ENCODE data around the gene SFXN1. TPM values are rescaled to one million over a fixed set of nuclear protein-coding genes. Genes with fewer than 3 reads are reported as not detected.

SFXN1 gene
- total RNA-seq, 1 donor, result 40.9 TPM

GRCh38 chr5:175521313-175521833, 43.0 kb downstream of the SFXN1 start:
- DNase-seq (ENCODE audit: insufficient read length, low spot score, missing footprints), result no peak
- H3K9me3 ChIP-seq (ENCODE audit: low read depth, low read length), result no peaks in the 10 kb centered on the region
- no peak overlapping the region for H3K4me3 ChIP-seq (ENCODE audit: insufficient read depth, low read length)
- H4K20me1 ChIP-seq (ENCODE audit: insufficient read depth, low read length), result peaks cover 2% of the 10 kb centered on the region
- H3K4me1 ChIP-seq (ENCODE audit: insufficient read depth, low read length), result peaks cover 15% of the 10 kb centered on the region
- no peaks in the 10 kb centered on the region for H3K27me3 ChIP-seq (ENCODE audit: insufficient read depth, low read length)
- H2AFZ ChIP-seq (ENCODE audit: low read length), result no peak overlapping the region
- no peaks in the 10 kb centered on the region for H3K79me2 ChIP-seq (ENCODE audit: insufficient read depth, low read length)
- H3K4me2 ChIP-seq (ENCODE audit: insufficient read depth, low read length), result no peak overlapping the region
- H3K36me3 ChIP-seq (ENCODE audit: insufficient read depth, low read length), result peaks cover 78% of the 10 kb centered on the region
- no peak for TF ChIP-seq CTCF (IDR thresholded peaks at IDR 0.05; ENCODE audit: extremely low read depth, low read depth, low read length)
- no peak overlapping the region for H3K27ac ChIP-seq (ENCODE audit: low read depth, low read length)

GRCh38 chr5:175523292-175523691, 44.9 kb downstream of the SFXN1 start:
- no peak for DNase-seq (ENCODE audit: insufficient read length, low spot score, missing footprints)
- H3K36me3 ChIP-seq (ENCODE audit: insufficient read depth, low read length), result peaks cover 79% of the 10 kb centered on the region
- no peak overlapping the region for H2AFZ ChIP-seq (ENCODE audit: low read length)
- H3K79me2 ChIP-seq (ENCODE audit: insufficient read depth, low read length), result no peaks in the 10 kb centered on the region
- peaks cover 3% of the 10 kb centered on the region for H3K4me1 ChIP-seq (ENCODE audit: insufficient read depth, low read length)
- H3K27me3 ChIP-seq (ENCODE audit: insufficient read depth, low read length), result no peaks in the 10 kb centered on the region
- no peaks in the 10 kb centered on the region for H4K20me1 ChIP-seq (ENCODE audit: insufficient read depth, low read length)
- H3K4me3 ChIP-seq (ENCODE audit: insufficient read depth, low read length), result no peak overlapping the region
- no peak for TF ChIP-seq CTCF (IDR thresholded peaks at IDR 0.05; ENCODE audit: extremely low read depth, low read depth, low read length)
- no peak overlapping the region for H3K27ac ChIP-seq (ENCODE audit: low read depth, low read length)
- H3K4me2 ChIP-seq (ENCODE audit: insufficient read depth, low read length), result no peak overlapping the region
- no peaks in the 10 kb centered on the region for H3K9me3 ChIP-seq (ENCODE audit: low read depth, low read length)

- Histone ChIP-seq H3K27me3 (ENCODE audit: insufficient read depth, low read length) (no peaks in the 10 kb centered on the region), H3K27ac (ENCODE audit: low read depth, low read length) (no peak overlapping the region), H3K4me2 (ENCODE audit: insufficient read depth, low read length) (no peak overlapping the region), H4K20me1 (ENCODE audit: insufficient read depth, low read length) (no peaks in the 10 kb centered on the region), H3K9me3 (ENCODE audit: low read depth, low read length) (no peaks in the 10 kb centered on the region), H3K36me3 (ENCODE audit: insufficient read depth, low read length) (peaks cover 76% of the 10 kb centered on the region), H3K79me2 (ENCODE audit: insufficient read depth, low read length) (no peaks in the 10 kb centered on the region), H3K4me3 (ENCODE audit: insufficient read depth, low read length) (no peak overlapping the region), H2AFZ (ENCODE audit: low read length) (no peak overlapping the region), H3K4me1 (ENCODE audit: insufficient read depth, low read length) (no peaks in the 10 kb centered on the region)
- DNase-seq (ENCODE audit: insufficient read length, low spot score, missing footprints), result no peak
- no peak for TF ChIP-seq CTCF (IDR thresholded peaks at IDR 0.05; ENCODE audit: extremely low read depth, low read depth, low read length)
These were observed 45.9 kb downstream of the SFXN1 start for GRCh38 chr5:175524211-175524610.

GRCh38 chr5:175526691-175527090, 48.3 kb downstream of the SFXN1 start:
- no peak overlapping the region for H3K4me2 ChIP-seq (ENCODE audit: insufficient read depth, low read length)
- no peaks in the 10 kb centered on the region for H4K20me1 ChIP-seq (ENCODE audit: insufficient read depth, low read length)
- no peaks in the 10 kb centered on the region for H3K9me3 ChIP-seq (ENCODE audit: low read depth, low read length)
- DNase-seq (ENCODE audit: insufficient read length, low spot score, missing footprints), result no peak
- no peak for TF ChIP-seq CTCF (IDR thresholded peaks at IDR 0.05; ENCODE audit: extremely low read depth, low read depth, low read length)
- peaks cover 55% of the 10 kb centered on the region for H3K36me3 ChIP-seq (ENCODE audit: insufficient read depth, low read length)
- no peak overlapping the region for H2AFZ ChIP-seq (ENCODE audit: low read length)
- H3K27ac ChIP-seq (ENCODE audit: low read depth, low read length), result no peak overlapping the region
- no peaks in the 10 kb centered on the region for H3K79me2 ChIP-seq (ENCODE audit: insufficient read depth, low read length)
- no peaks in the 10 kb centered on the region for H3K4me1 ChIP-seq (ENCODE audit: insufficient read depth, low read length)
- H3K27me3 ChIP-seq (ENCODE audit: insufficient read depth, low read length), result no peaks in the 10 kb centered on the region
- H3K4me3 ChIP-seq (ENCODE audit: insufficient read depth, low read length), result no peak overlapping the region

Data from osteoblast (primary cell).